ENCODE results near the gene LILRA6.
"Not testable (repeated sequence)": the region's sequence is repeated elsewhere in the genome, so short reads cannot be mapped to it uniquely, and the experiment has no call there.

GRCh38 chr19:54223937-54224281 is 18.7 kb downstream of the LILRA6 start:
- not testable (repeated sequence) for TF ChIP-seq JUND (CRISPR knock-in tag; IDR thresholded peaks at IDR 0.05); CTCF (CRISPR knock-in tag; IDR thresholded peaks at IDR 0.05); ZNF615 (CRISPR knock-in tag; IDR thresholded peaks at IDR 0.05; ENCODE audit: borderline replicate concordance)
- TF ChIP-seq, protein P1, sequence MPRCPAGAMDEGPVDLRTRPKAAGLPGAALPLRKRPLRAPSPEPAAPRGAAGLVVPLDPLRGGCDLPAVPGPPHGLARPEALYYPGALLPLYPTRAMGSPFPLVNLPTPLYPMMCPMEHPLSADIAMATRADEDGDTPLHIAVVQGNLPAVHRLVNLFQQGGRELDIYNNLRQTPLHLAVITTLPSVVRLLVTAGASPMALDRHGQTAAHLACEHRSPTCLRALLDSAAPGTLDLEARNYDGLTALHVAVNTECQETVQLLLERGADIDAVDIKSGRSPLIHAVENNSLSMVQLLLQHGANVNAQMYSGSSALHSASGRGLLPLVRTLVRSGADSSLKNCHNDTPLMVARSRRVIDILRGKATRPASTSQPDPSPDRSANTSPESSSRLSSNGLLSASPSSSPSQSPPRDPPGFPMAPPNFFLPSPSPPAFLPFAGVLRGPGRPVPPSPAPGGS (CRISPR knock-in tag; IDR thresholded peaks at IDR 0.05): not testable (repeated sequence)

Data from HepG2 (cell line).